ENCODE measurements around the gene UGT1A4. TPM values are rescaled to one million over a fixed set of nuclear protein-coding genes. Genes with fewer than 3 reads are reported as not detected.

The UGT1A4 gene
- total RNA-seq, 6 experiments from 2014 or later = not detected

- Mint-ChIP-seq H3K4me1 (ENCODE audit: low read depth) (peaks cover 15% of the 10 kb centered on the region), H3K27ac (no peak overlapping the region), H3K9me3 (no peaks in the 10 kb centered on the region), H3K36me3 (ENCODE audit: low read depth) (no peaks in the 10 kb centered on the region), H3K4me3 (no peak overlapping the region), H3K27me3 (ENCODE audit: insufficient read depth) (peaks cover 7% of the 10 kb centered on the region)
- TF ChIP-seq CTCF (IDR thresholded peaks at IDR 0.05) = no peak
- DNase-seq = no peak
Measured at GRCh38 chr2:233707940-233708644, 10.4 kb upstream of the UGT1A4 start.

- Mint-ChIP-seq H3K27me3 (ENCODE audit: insufficient read depth) (peaks cover 9% of the 10 kb centered on the region), H3K4me3 (no peak overlapping the region), H3K4me1 (ENCODE audit: low read depth) (peaks cover 15% of the 10 kb centered on the region), H3K9me3 (no peaks in the 10 kb centered on the region), H3K27ac (no peak overlapping the region), H3K36me3 (ENCODE audit: low read depth) (no peaks in the 10 kb centered on the region)
- TF ChIP-seq CTCF (IDR thresholded peaks at IDR 0.05) = no peak
- DNase-seq = no peak
Measured at GRCh38 chr2:233708942-233709341, 9.6 kb upstream of the UGT1A4 start.

GRCh38 chr2:233711312-233712008, 7.1 kb upstream of the UGT1A4 start:
- TF ChIP-seq CTCF (IDR thresholded peaks at IDR 0.05) = peak; percentile 93
- H3K4me1 Mint-ChIP-seq (ENCODE audit: low read depth) = peaks cover 15% of the 10 kb centered on the region
- peaks cover 7% of the 10 kb centered on the region for H3K27me3 Mint-ChIP-seq (ENCODE audit: insufficient read depth)
- no peaks in the 10 kb centered on the region for H3K9me3 Mint-ChIP-seq
- H3K36me3 Mint-ChIP-seq (ENCODE audit: low read depth) = no peaks in the 10 kb centered on the region
- H3K27ac Mint-ChIP-seq = no peak overlapping the region
- no peak overlapping the region for H3K4me3 Mint-ChIP-seq
- DNase-seq = peak; percentile 68

- no peak within 1 kb of the TSS for H3K4me3 Mint-ChIP-seq
- TF ChIP-seq CTCF (IDR thresholded peaks at IDR 0.05) = no peak
- H3K4me1 Mint-ChIP-seq (ENCODE audit: low read depth) = peaks cover 6% of the 10 kb centered on the region; the same call in 1 of the 2 replicates
- H3K36me3 Mint-ChIP-seq (ENCODE audit: low read depth) = no peaks in the 10 kb centered on the region
- H3K27ac Mint-ChIP-seq = no peak within 1 kb of the TSS
- DNase-seq = no peak
- no peaks in the 10 kb centered on the region for H3K9me3 Mint-ChIP-seq
- peaks cover 7% of the 10 kb centered on the region for H3K27me3 Mint-ChIP-seq (ENCODE audit: insufficient read depth)
Measured at GRCh38 chr2:233712611-233713261, 5.8 kb upstream of the UGT1A4 start, which contains the start of gene UGT1A5. Gene UGT1A5 (plus strand): TSS chr2:233712907. CDS start chr2:233712992, 85 bp downstream.

GRCh38 chr2:233713262-233713615, 5.3 kb upstream of the UGT1A4 start:
- Mint-ChIP-seq H3K4me1 (ENCODE audit: low read depth) (peaks cover 2% of the 10 kb centered on the region; the same call in 1 of the 2 replicates), H3K36me3 (ENCODE audit: low read depth) (no peaks in the 10 kb centered on the region), H3K4me3 (no peak overlapping the region), H3K9me3 (no peaks in the 10 kb centered on the region), H3K27ac (no peak overlapping the region), H3K27me3 (ENCODE audit: insufficient read depth) (peaks cover 7% of the 10 kb centered on the region)
- TF ChIP-seq CTCF (IDR thresholded peaks at IDR 0.05) = no peak
- no peak for DNase-seq
